Effector memory CD4-positive, alpha-beta T cell (primary cell): ENCODE results near the gene EPHB3.
"Not testable (repeated sequence)": the region's sequence is repeated elsewhere in the genome, so short reads cannot be mapped to it uniquely, and the experiment has no call there.

Source experiments
- DNase-seq, 3 donors: peaks; one replicate each; pipeline ENCODE4 v3.0.0-alpha.2; 2020
- H3K27ac ChIP-seq: 2 replicates; pipeline ENCODE4 v1.7.0; 2013; ENCODE audit warnings: mild to moderate bottlenecking, low read length, moderate library complexity; ENCODE audit not compliant: insufficient read depth, poor library complexity, severe bottlenecking
- H3K27me3 ChIP-seq: replicated peaks from 2 replicates; pipeline ENCODE4 v1.7.0; 2013; ENCODE audit warnings: mild to moderate bottlenecking, low read length; ENCODE audit not compliant: insufficient read depth, control insufficient read depth, poor library complexity, severe bottlenecking
- H3K36me3 ChIP-seq: 2 replicates; pipeline ENCODE4 v1.7.0; 2013; ENCODE audit warnings: mild to moderate bottlenecking, low read length, moderate library complexity; ENCODE audit not compliant: control insufficient read depth, insufficient read depth
- H3K4me1 ChIP-seq: 2 replicates; pipeline ENCODE4 v1.7.0; 2013; ENCODE audit warnings: low read length, mild to moderate bottlenecking; ENCODE audit not compliant: control insufficient read depth, insufficient read depth, poor library complexity, severe bottlenecking
- H3K4me3 ChIP-seq: 2 replicates; pipeline ENCODE4 v1.7.0; 2013; ENCODE audit warnings: low read length, low read depth, mild to moderate bottlenecking; ENCODE audit not compliant: insufficient read depth, poor library complexity, severe bottlenecking
- H3K9me3 ChIP-seq: 2 replicates; pipeline ENCODE4 v1.7.0; 2013; ENCODE audit warnings: mild to moderate bottlenecking, low read length, moderate library complexity; ENCODE audit not compliant: control insufficient read depth

The EPHB3 gene

DNA sequence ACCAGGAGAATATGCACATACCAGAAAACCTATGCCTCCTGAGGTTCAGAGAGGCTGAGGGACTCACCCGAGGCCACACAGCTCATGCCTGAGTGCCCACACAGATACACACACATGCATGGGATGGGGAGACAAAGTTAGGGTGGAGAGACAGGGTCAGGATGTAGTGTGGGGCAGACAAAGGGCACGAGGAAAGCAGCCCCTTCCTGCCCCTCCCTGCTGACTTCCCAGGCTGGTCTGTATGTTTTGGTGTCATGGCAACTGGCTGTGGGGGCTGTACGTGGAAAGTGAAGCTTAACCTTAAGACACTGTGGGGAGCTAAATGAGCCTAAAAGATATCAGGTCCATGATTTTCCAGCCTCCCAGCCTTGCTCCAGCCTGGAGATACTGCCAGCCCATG, 57.8 kb downstream of the EPHB3 start:
- no peaks in the 10 kb centered on the region for H3K27me3 ChIP-seq
- no peaks in the 10 kb centered on the region for H3K36me3 ChIP-seq
- DNase-seq = no peak
- H3K27ac ChIP-seq = no peak overlapping the region
- H3K4me1 ChIP-seq = peaks cover 7% of the 10 kb centered on the region
- H3K4me3 ChIP-seq = no peak overlapping the region
- H3K9me3 ChIP-seq = no peaks in the 10 kb centered on the region

DNA sequence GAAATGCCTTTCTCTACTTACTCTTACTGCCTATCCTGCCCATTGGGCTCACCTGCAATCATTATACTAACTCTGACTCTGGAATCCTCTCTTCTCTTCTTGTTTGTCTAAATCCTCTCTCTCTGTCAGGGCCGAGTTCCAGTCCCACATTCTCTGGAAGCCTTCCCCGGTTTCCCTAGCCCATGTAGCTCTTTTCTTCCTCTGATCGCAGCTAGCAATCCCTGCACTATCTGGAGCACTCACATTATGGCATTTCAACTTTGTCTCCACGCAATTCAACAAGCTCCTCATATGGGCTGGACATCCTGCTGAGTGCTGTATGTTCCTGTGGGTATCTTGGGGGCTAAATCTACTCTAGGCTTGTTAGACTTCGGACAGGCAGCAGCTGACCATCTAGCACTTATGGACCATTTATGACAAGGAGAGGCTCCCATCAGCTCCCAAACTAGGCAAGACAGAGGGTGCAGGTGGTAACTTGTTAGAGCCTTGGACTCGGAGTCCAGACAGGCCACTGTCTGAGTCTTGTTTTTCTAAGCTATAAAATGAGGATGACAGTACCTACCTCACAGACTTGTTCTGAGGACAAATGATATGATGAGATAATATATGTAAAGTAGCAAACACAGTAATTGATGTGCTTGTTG, 58.3 kb downstream of the EPHB3 start:
- Histone ChIP-seq H3K4me3 (no peak overlapping the region), H3K27ac (no peak overlapping the region), H3K36me3 (no peaks in the 10 kb centered on the region), H3K27me3 (no peaks in the 10 kb centered on the region), H3K9me3 (no peaks in the 10 kb centered on the region), H3K4me1 (peaks cover 7% of the 10 kb centered on the region)
- DNase-seq = no peak

DNA sequence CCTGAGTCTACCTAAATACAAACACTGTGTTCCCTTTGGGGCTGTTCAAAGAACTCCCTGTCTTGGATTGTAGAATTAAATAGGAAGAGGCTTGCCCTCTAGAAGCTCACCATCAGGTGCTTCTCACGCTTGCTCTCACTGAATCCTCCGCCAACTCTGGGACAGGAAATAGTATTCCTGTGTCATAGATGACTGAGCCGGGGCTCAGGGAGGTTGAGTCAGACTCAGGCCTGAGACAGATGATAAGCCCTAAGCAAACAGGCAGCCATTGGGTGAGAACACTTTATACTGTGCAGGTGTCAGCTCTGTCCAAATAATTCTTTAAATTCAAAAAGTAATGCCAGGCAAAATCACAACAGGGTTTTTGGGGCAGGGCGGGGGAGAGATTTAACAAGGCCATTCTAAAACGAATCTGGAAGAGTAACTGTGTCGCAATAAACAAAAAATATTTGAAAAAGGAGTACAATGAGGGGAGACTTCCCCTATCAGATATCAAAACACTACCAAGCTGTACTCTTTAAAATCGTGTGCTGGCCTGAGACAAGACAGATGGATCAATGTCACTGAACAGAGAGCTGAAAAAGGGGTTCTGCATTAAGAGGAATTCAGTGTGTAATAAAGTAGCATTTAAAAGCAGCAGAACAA, 59.0 kb downstream of the EPHB3 start:
- no peak for DNase-seq
- Histone ChIP-seq H3K4me3 (no peak overlapping the region), H3K27ac (no peak overlapping the region), H3K36me3 (no peaks in the 10 kb centered on the region), H3K4me1 (peaks cover 7% of the 10 kb centered on the region), H3K27me3 (no peaks in the 10 kb centered on the region), H3K9me3 (no peaks in the 10 kb centered on the region)

DNA sequence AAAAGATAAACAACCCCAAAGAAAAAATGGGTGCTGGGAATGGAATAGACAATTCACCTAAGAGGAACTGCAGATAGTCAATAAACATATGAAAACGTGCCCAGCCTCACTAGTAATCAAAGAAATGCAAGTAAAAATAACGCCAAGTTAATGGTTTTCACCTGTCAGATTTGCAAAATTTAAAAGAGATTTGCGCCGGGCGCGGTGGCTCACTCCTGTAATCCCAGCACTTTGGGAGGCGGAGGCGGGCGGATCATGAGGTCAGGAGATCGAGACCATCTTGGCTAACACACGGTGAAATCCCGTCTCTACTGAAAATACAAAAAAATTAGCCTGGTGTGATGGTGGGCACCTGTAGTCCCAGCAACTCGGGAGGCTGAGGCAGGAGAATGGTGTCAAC, 60.6 kb downstream of the EPHB3 start:
- not testable (repeated sequence) for H3K9me3 ChIP-seq, H3K27ac ChIP-seq, H3K4me1 ChIP-seq, H3K36me3 ChIP-seq, H3K27me3 ChIP-seq, DNase-seq, H3K4me3 ChIP-seq

DNA sequence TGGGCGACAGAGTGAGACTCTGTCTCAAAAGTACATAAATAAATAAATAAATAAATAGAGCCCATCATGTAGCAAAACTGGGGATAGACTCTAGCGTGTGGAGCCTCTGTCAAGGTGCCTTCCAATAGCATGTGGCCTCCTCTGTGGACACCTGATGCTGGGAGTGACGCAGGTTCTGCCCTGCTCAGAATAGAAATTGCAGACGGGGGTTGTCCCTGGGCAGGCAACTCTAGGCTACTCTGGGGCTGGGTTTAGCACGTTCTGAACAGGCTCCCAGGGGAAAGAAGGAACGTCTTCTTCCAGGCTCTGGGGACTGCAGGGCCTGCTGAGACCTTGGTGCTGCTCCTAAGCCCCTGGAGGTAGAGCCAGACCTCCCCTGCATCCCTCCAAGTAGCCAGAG, 65.3 kb downstream of the EPHB3 start:
- Histone ChIP-seq H3K27ac (no peak overlapping the region), H3K4me3 (no peak overlapping the region), H3K9me3 (no peaks in the 10 kb centered on the region), H3K27me3 (no peaks in the 10 kb centered on the region), H3K4me1 (no peaks in the 10 kb centered on the region), H3K36me3 (no peaks in the 10 kb centered on the region)
- no peak for DNase-seq

DNA sequence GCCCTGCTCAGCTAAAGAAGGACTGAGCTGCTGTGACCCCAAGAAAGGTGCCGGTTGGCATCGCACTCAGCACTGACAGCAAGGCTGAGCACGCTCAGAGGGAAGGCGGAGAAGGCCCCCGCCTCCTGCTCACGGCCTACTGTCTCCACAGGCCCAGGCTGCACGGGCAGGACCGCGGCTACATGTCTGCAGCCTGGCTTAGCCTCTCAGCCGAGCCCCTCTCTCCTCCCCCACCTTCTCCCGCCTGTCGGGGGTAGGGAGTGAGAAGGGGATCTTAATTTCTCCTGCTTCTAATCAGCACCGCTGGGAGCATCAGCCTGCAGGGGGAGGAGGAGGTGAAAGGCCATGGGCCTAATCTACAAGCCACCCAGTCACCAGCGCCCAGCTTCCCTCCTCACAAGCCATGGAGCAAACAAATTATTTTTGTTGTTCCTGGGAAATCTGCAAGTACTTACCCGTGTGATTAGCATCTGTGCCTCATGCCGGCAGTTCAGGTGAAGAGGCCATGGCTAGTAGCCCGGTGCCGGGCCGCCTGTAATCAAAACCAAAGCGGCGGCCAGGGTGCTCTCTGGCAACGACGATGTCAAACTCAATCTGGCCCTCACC, 68.1 kb downstream of the EPHB3 start:
- H3K9me3 ChIP-seq = no peaks in the 10 kb centered on the region
- no peaks in the 10 kb centered on the region for H3K4me1 ChIP-seq
- H3K27ac ChIP-seq = no peak overlapping the region
- no peak for DNase-seq
- no peak overlapping the region for H3K4me3 ChIP-seq
- no peaks in the 10 kb centered on the region for H3K27me3 ChIP-seq
- H3K36me3 ChIP-seq = no peaks in the 10 kb centered on the region

DNA sequence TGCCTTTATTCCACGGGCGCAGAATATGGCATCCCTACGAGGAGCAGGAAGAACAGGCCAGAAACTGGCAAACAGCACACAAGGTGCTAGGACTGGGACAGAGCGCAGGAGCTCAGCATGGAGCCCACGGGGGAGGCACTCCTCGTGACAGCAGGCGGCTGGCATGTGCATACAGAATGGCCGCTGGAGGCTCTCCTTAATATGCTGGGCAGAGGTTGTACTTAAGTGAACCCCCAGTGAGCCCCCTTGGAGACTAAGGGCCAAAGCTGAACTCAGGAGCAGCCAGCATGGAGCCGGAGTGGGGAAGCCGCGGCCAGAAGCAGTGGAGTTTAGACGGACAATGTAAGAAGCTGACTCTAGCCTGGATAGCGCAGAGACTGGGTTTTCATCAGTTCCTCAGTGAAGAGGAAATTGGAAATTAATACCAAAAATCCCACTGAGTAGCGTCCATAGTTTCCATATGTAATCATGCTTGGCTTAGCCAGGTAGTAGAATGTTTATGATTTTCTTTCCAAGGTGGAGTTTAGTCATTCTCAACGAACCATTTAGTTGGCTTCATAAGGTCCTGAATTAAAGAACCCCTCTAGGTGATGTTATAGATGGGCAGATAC, 69.4 kb downstream of the EPHB3 start:
- Histone ChIP-seq H3K4me3 (no peak overlapping the region), H3K27ac (no peak overlapping the region), H3K9me3 (no peaks in the 10 kb centered on the region), H3K36me3 (no peaks in the 10 kb centered on the region), H3K27me3 (no peaks in the 10 kb centered on the region), H3K4me1 (no peaks in the 10 kb centered on the region)
- DNase-seq = no peak

DNA sequence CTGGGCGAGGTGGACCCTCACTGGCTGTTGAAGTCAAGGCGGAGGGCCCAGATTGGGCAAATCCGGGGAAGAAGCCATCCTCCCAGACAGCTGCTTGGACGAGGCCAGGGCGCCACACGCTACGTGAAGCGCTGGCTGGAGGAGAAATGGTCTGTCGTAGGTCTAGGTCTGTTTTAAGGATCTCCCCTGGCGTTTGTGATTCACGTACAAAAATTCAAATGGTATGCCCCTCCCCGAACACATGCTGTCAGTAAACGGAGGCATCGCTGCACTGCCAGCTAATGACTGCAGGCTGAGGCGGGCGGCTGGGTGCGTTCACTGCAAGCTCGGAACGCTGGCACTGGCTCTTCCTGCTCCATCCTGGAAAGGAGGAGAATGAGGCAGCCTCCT, 69.9 kb downstream of the EPHB3 start:
- H3K27ac ChIP-seq = no peak overlapping the region
- no peaks in the 10 kb centered on the region for H3K27me3 ChIP-seq
- no peaks in the 10 kb centered on the region for H3K36me3 ChIP-seq
- DNase-seq = no peak
- H3K9me3 ChIP-seq = no peaks in the 10 kb centered on the region
- H3K4me3 ChIP-seq = no peak overlapping the region
- no peaks in the 10 kb centered on the region for H3K4me1 ChIP-seq
